Cardiac muscle cell (in vitro differentiated cells and primary cell): ENCODE data around the gene DCHS2. TPM values are rescaled to one million over a fixed set of nuclear protein-coding genes. Genes with fewer than 3 reads are reported as not detected.

Source experiments
- DNase-seq, 2 donors: peaks; one replicate each; pipeline versions ENCODE4 v3.0.0 to v3.0.0-alpha.2; 2010 to 2017; ENCODE audit warnings: low read depth in 1 of 2, low spot score in 1 of 2
- H3K27ac ChIP-seq: fragments of 200-600 bp; sonication (generic); 2 replicates; pipeline ENCODE4 v1.5.1; 2016
- H3K27me3 ChIP-seq: fragments of 200-600 bp; sonication (generic); 2 replicates; pipeline ENCODE4 v1.6.0; 2016; ENCODE audit warnings: control low read depth
- H3K36me3 ChIP-seq: fragments of 200-600 bp; sonication (generic); 2 replicates; pipeline ENCODE4 v1.5.1; 2016; ENCODE audit warnings: control low read depth
- H3K4me1 ChIP-seq: fragments of 200-600 bp; sonication (generic); 2 replicates; pipeline ENCODE4 v1.8.1; 2017; ENCODE audit warnings: low read depth, mild to moderate bottlenecking, mixed run types
- H3K4me3 ChIP-seq: fragments of 200-600 bp; sonication (generic); 2 replicates; pipeline ENCODE4 v1.5.1; 2016; ENCODE audit warnings: mild to moderate bottlenecking
- H3K9me3 ChIP-seq: fragments of 200-600 bp; sonication (generic); 2 replicates; pipeline ENCODE4 v1.5.1; 2017; ENCODE audit warnings: low read depth, mild to moderate bottlenecking, control low read depth
- CTCF ChIP-seq: IDR thresholded peaks from 2 replicates; pipeline ENCODE4 v1.5.1; 2012; ENCODE audit warnings: low read depth, mild to moderate bottlenecking, low read length
- polyA plus RNA-seq: library from polyadenylated mRNA; unstranded; fragments of >200 nt; fragmentation: Nextera tagmentation; extraction: Ambion mirVana; gene quantifications from 2 replicates; pipeline ENCODE4 v1.2.1, GENCODE V29; 2016
- total RNA-seq: library from RNA; depleted of rRNA; stranded (reverse); fragments of >200 nt; gene quantifications from 2 replicates; pipeline ENCODE4 v1.2.3, GENCODE V29; 2016

DCHS2 gene
- total and polyA plus RNA-seq, 2 experiments from 2014 or later, result 0.09 TPM; not detected in 1

- Histone ChIP-seq H3K4me1 (no peaks in the 10 kb centered on the region), H3K9me3 (no peaks in the 10 kb centered on the region), H3K27me3 (no peaks in the 10 kb centered on the region), H3K27ac (no peak overlapping the region), H3K36me3 (no peaks in the 10 kb centered on the region), H3K4me3 (no peak overlapping the region)
- TF ChIP-seq CTCF, result no peak
- no peak for DNase-seq
These were observed 35.4 kb downstream of the DCHS2 start for GRCh38 chr4:154456240-154456639.

GRCh38 chr4:154455111-154455510 lies 36.5 kb downstream of the DCHS2 start:
- no peak for TF ChIP-seq CTCF
- Histone ChIP-seq H3K4me3 (no peak overlapping the region), H3K27ac (no peak overlapping the region), H3K9me3 (no peaks in the 10 kb centered on the region), H3K27me3 (no peaks in the 10 kb centered on the region), H3K36me3 (no peaks in the 10 kb centered on the region), H3K4me1 (no peaks in the 10 kb centered on the region)
- DNase-seq, result no peak

GRCh38 chr4:154454710-154455109 lies 36.9 kb downstream of the DCHS2 start:
- Histone ChIP-seq H3K36me3 (no peaks in the 10 kb centered on the region), H3K27ac (no peak overlapping the region), H3K9me3 (no peaks in the 10 kb centered on the region), H3K4me3 (no peak overlapping the region), H3K4me1 (no peaks in the 10 kb centered on the region), H3K27me3 (no peaks in the 10 kb centered on the region)
- TF ChIP-seq CTCF, result no peak
- DNase-seq, result no peak

- no peak for DNase-seq
- no peaks in the 10 kb centered on the region for H3K4me1 ChIP-seq
- no peaks in the 10 kb centered on the region for H3K9me3 ChIP-seq
- no peaks in the 10 kb centered on the region for H3K36me3 ChIP-seq
- H3K27ac ChIP-seq, result no peak overlapping the region
- H3K4me3 ChIP-seq, result no peak overlapping the region
- TF ChIP-seq CTCF, result no peak
- H3K27me3 ChIP-seq, result peaks cover 5% of the 10 kb centered on the region
These were observed 38.7 kb downstream of the DCHS2 start for GRCh38 chr4:154452798-154453346.

GRCh38 chr4:154450966-154451365 lies 40.6 kb downstream of the DCHS2 start:
- H3K27ac ChIP-seq, result no peak overlapping the region
- H3K4me1 ChIP-seq, result no peaks in the 10 kb centered on the region
- peaks cover 6% of the 10 kb centered on the region for H3K27me3 ChIP-seq
- DNase-seq, result no peak
- no peaks in the 10 kb centered on the region for H3K9me3 ChIP-seq
- no peak for TF ChIP-seq CTCF
- H3K36me3 ChIP-seq, result no peaks in the 10 kb centered on the region
- H3K4me3 ChIP-seq, result no peak overlapping the region

GRCh38 chr4:154444958-154445357 lies 46.6 kb downstream of the DCHS2 start:
- Histone ChIP-seq H3K9me3 (no peaks in the 10 kb centered on the region), H3K27me3 (peaks cover 11% of the 10 kb centered on the region), H3K4me3 (no peak overlapping the region), H3K36me3 (no peaks in the 10 kb centered on the region), H3K27ac (no peak overlapping the region), H3K4me1 (peaks cover 2% of the 10 kb centered on the region)
- TF ChIP-seq CTCF, result no peak
- no peak for DNase-seq
